GM21786 (cell line): ENCODE results near the gene BSN.
"Not testable (repeated sequence)": the region's sequence is repeated elsewhere in the genome, so short reads cannot be mapped to it uniquely, and the experiment has no call there.

Source experiments
- ATAC-seq: cut with Tn5 transposase; IDR thresholded peaks from one replicate; pipeline ENCODE4 v1.9.1; 2021; ENCODE audit not compliant: unreplicated experiment

The BSN gene

GRCh38 chr3:49535971-49536874 lies 18.1 kb upstream of the BSN start:
- ATAC-seq, result no peak

DNA sequence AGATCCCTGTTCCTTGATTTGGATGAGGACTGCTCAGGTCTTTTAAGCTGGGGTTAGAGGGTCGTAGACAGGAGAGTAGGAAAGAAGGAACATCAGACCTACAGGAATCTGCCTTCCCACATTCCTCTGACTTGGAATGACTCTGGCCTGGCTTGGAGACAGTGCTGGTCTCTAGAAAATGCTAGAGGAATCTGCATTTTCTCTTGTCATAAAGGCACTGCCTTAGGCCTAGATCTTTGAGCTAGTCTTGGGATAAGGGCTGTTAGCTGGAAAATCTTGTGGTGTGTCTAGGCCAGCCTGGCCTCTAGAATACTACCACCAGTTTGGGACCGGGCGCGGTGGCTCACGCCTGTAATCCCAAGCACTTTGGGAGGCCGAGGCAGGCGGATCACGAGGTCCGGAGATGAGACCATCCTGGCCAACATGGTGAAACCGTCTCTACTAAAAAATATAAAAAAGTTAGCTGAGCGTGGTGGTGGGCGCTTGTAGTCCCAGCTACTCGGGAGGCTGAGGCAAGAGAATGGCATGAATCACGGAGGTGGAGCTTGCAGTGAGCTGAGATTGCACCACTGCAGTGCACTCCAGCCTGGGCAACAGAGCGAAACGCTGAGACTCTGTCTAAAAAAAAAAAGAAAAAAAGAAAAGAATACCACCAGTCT lies 17.3 kb upstream of the BSN start:
- no peak for ATAC-seq

GRCh38 chr3:49539659-49540560 lies 14.4 kb upstream of the BSN start:
- ATAC-seq, result peak; percentile 91

DNA sequence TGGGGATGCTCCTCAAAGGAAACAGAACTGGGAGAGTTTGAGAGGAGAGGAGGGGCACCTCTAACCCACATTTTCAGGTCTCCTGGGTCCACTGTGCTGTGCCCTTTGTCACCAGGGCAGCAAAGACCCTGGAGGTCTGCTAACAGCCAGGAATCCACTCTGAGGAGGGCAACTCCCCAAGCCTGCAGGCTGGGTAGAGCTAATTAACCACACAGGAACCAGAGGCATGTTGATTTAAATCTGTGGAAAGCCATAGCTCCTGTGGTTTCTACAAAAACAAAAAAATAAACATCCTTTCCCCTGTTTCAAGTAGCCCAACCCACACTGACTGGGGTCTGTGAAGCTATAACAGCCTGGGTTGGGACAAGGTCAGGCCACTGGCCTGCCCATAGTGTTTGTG lies 2.2 kb upstream of the BSN start:
- ATAC-seq, result no peak

DNA sequence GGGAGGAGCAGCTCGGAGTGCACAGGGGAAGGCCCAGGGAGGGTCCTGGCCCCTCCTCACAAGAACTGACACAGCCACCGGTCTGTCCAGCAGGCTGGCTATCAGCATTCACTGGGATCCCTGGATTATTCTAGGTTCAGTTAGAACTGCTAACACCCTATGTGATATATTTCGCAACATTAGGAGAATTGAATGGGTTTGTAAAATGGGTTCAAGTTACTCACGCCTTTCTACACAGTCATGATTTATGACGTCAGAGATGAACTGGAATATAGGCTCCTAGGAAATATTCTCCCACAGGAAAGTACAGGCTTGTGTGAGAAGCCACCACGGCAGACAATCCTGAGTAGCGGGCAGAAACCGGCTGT lies 969 bp upstream of the BSN start:
- ATAC-seq, result no peak

GRCh38 chr3:49554633-49555265 lies 472 bp downstream of the BSN start:
- ATAC-seq, result peak; percentile 55

GRCh38 chr3:49556500-49557275 lies 2.4 kb downstream of the BSN start:
- no peak for ATAC-seq

DNA sequence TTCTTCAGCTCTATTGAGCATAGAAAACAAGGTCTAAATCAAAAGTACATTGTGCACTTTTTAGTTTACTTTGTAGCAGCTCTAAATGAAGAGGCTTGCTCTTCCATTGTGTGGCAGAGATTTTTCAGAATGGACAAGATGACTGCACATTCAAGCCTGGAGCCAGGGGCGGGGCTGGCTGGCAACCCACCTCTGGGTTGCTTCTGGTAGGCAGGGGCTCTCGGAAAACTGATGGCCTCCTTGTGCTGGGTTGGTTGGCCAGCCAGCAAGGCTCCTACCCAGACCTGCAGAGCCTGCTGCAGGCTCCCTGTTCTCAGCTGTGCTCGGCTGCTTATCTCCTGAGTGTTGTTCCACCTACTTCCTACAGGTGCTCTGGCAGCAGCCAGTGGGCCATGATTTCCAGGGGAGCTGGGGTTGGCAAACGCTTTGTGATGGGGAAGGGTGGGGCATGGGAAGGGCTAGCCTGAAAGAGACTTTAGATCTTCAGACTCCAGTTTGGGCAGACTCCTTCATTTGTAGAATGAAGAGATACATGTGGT lies 8.8 kb downstream of the BSN start:
- no peak for ATAC-seq

- no peak for ATAC-seq
Measured at GRCh38 chr3:49563766-49564165, 9.5 kb downstream of the BSN start.

- ATAC-seq, result no peak
Measured at GRCh38 chr3:49566312-49566711, 12.0 kb downstream of the BSN start.

DNA sequence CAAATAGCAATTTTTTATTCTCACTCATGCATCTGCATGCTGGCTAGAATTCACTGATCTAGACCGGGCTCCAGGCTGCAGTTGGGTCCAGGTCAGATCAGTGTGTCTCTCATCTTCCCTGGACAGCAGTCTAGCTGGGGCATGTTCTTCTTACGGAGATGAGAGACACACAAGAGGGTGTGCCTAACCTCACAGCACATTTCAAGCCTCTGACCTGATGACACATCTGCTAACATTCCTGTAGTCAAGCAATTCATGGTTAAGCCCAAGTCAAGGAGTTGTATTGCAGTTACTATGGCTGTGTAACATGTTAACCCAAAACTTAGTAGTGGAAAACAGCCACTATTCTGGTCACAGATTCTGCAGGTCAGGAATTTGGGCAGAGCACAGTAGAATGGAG lies 13.1 kb downstream of the BSN start:
- no peak for ATAC-seq

DNA sequence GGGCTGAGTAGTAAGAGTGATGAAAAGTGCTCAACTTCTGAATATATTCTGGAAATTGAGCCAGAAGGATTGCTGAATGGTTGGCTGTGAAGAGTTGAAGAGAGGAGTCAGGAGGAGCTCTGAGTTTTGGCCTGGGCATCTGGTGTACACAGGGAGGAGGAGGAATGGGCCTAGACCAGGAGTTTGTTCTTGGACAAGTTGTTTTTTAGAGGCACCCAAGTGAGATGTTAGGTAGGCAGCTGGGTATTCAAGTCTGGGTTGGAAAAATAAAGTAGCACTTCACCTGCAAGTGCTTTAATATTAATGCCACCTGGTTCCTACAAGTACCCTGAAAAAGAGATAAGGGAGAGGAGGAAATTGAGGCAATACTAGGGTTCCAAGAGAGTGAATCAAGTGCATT lies 14.7 kb downstream of the BSN start:
- no peak for ATAC-seq

- no peak for ATAC-seq
Measured at GRCh38 chr3:49570028-49570654, 15.9 kb downstream of the BSN start.

DNA sequence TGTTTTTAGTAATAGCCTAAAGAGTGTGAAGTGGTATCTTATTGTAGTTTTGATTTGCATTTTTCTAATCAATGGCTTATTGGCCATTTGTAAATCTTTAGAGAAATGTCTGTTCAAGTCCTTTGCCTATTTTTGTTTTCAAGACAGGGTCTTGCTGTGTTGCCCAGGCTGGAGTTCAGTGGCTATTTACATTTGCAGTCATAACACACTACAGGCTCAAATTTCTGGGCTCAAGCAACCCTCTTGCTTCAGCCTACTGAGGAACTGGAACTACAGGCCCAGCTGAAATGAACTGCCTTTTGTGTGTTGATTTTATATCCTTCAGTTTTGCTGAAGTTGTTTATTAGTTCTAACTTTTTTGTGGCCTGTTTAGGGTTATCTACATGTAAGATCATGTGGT lies 27.9 kb downstream of the BSN start:
- no peak for ATAC-seq

DNA sequence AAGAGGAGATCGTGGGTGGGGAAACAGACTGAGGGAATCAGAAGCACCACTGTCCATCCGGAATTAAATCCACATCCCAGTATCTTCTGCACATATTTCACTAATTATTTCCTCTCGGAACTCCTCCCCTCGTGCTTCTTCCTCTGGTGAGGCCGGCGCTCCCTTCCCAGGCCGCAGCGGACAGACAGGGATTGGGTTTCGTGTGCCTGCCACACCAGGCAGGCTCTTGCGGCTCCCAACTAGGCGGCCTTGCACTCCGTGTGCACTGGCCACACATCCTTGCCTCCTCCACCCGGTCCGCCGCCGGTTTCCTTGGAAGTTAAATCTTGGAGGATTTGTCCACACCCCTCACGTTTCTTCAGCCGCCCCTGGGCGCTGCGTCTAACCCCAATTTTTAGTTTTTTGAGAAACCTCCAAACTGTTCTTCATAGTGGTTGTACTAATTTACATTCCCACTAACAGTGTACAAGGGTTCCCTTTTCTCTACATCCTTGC lies 31.0 kb downstream of the BSN start:
- not testable (repeated sequence) for ATAC-seq

GRCh38 chr3:49591615-49592014 lies 37.3 kb downstream of the BSN start:
- ATAC-seq, result no peak

- ATAC-seq, result no peak
Measured at GRCh38 chr3:49593041-49593440, 38.8 kb downstream of the BSN start.

DNA sequence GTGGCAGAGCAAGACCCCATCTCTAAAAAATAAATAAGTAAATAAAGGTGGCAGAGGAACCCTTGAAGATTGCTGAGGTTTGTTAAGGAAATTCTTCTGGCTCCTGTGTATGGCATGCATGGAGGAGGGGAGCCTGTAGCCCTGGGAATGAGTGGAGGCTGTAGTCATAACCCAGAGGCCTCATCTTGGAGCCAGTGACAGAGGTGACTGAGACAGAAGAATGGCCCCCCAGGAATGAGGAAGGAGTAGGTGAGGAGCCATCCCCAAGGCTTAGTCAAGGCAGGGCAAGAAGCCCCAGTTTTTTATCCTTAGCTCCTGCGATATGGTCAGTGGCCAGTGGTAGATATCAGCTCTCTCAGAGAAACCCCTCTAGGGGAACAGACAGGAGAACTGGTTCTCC lies 46.5 kb downstream of the BSN start:
- ATAC-seq, result no peak

DNA sequence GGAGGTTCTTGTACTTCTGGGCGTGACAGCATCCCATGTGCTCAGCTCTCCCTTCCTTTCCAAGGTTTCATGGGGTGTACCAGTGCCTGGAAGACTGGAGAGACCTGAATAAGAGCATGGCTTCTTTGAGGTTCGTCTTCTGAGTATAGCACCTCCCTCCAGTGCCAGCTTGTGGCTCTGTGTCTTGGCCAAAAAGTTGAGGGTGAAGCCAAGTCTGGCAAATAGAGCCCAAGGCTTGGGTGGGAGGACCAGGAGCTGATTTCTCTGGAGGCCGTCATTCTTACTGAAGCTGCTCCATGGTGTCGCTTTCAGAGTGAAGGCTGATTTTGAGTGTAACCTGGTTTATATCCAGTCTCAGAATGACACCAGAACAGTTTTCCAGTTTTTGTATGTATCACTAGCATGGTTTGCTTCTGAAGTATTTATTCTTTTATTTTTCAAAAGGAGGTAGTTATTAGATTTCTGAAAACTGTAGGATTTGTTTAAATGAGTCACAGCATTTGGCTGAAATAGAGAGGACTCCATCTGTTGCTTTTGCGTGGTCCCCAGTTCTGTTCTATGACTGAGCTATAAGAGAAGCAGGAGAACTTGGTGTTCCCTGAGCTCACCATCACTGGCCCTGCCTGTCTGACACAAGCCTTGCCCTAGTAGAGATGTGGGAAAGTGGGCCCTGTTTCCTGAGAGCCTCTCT lies 47.2 kb downstream of the BSN start:
- ATAC-seq, result no peak
